GM19395 (cell line): ENCODE results near the gene SIRT2.
"Not testable (repeated sequence)": the region's sequence is repeated elsewhere in the genome, so short reads cannot be mapped to it uniquely, and the experiment has no call there.

ENCODE experiments used
- ATAC-seq: cut with Tn5 transposase; IDR thresholded peaks from one replicate; pipeline ENCODE4 v1.9.1; 2021; ENCODE audit warnings: mild to moderate bottlenecking, moderate library complexity; ENCODE audit not compliant: unreplicated experiment

The SIRT2 gene

GRCh38 chr19:38830039-38830733 lies 69.2 kb downstream of the SIRT2 start:
- no peak for ATAC-seq

DNA sequence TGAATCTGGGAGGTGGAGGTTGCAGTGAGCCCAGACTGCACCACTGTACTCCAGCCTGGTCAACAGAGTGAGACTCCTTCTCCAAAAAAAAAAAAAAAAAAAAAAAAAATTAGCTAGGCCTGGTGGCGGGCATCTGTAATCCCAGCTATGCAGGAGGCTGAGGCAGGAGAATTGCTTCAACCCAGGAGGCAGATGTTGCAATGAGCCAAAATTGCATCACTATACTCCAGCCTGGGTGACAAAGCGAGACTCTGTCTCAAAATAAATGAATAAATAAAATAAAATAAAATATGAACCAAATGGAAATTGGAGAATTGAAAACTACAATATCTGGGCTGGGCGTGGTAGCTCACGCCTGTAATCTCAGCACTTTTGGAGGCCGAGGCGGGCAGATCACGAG lies 70.2 kb downstream of the SIRT2 start:
- ATAC-seq = not testable (repeated sequence)
